ENCODE data around the gene MXI1.

MXI1 gene

DNA sequence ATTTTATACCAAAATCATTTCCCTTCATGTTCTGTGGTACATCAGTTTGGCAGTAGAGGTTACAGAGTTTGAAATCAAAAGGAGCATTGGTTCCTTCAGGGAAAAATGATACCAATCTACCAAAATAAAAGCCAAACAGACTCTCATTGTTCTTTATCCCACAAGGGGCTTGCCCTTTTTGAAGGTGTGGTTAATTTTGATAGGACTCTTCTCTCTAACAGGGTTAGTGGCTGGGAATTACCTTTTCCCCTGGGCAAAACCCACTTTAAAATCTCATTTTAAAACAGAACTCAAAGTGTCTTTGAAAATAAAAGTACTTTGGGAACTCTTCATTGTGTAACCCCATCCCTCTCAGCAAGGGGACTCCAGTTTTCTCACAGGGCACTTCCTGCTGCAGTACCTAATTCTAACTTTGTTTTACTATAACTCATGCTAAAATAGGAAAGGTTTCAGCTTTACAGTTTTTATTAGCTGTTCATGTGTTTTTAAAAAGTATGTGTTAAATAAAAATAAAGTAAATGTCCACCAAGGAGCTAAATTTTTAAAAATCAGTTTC, 66.7 kb downstream of the MXI1 start:
- DNase-seq: no peak

DNA sequence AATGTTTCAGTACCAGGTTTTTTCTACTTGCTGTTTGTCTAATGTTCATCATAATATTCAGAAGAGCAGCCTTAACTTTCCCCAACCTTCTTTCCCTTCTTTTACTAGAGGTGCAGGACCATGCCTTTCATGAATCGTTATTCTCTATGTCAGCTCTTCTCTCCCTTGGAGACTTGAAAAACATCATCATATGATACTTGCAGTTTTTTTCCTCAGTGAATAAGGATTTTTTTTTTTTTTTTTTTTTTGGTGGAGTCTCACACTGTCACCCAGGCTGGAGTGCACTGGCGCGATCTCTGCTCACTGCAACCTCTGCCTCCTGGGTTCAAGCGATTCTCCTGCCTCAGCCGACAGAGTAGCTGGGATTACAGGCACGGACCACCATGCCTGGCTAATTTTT, 67.2 kb downstream of the MXI1 start:
- no peak for DNase-seq

DNA sequence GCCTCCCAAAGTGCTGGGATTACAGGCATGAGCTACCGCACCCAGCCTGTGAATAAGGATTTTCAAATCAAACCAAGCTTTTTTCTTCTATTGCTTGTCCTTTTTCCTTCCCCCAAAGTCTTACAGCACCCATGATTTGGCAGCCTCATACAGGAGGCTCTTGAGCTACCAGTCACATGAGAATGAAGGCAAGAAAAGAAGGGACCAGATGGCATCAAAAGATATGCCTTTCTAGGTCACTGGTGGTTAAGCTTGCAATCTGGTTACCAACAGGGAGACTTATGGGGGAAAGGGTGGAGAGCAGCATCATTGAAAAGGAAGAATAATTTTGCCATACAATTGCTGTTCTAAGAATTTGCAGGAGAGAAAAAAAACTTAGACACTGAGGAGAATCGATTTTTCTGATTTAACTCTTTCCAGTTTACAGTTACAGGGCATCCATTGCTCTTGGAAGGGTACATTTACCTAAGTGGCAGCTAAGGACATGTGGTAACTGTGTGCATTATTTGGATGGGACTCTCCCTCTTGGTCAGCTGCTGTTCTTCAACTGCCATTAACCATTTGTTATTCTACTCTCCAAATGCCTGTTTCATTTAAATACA, 67.8 kb downstream of the MXI1 start:
- DNase-seq: peak in 1 of 56 donors; percentile 5

DNA sequence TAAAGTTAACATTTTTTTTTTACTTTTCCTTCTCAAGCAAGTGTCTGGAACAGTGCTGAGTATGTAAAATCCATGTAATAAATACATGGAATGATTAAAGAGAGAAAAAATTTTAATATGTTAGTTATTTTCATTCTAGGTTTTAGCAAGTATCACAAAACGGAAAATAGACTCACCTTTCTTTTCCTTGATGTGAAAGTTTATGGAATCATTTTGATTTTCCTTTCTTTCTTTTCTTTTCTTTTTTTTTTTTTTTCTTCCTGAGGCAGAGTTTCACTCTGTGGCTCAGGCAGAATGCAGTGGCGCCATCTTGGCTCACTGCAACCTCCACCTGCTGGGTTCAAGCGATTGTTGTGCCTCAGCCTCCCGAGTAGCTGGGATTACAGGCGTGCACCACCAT, 69.2 kb downstream of the MXI1 start:
- DNase-seq: no peak

DNA sequence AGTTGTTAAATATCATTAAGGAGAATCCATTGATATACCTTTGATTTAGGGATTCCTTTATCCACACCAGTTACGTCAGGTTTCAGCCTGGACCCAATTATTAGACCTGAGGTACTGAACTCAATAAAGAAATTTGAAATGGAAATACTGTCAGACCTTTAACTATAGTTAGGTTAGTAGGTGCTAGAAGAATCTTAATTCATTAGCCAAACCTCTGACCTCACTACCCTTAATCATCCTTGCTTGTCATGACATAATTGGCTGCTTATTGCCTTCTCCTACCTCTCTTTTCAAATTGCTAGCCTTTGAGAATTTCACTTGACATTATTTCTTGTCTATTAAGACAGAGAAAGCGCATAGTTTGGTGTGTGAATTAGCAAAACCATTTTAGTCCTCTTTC, 70.2 kb downstream of the MXI1 start:
- DNase-seq: no peak

DNA sequence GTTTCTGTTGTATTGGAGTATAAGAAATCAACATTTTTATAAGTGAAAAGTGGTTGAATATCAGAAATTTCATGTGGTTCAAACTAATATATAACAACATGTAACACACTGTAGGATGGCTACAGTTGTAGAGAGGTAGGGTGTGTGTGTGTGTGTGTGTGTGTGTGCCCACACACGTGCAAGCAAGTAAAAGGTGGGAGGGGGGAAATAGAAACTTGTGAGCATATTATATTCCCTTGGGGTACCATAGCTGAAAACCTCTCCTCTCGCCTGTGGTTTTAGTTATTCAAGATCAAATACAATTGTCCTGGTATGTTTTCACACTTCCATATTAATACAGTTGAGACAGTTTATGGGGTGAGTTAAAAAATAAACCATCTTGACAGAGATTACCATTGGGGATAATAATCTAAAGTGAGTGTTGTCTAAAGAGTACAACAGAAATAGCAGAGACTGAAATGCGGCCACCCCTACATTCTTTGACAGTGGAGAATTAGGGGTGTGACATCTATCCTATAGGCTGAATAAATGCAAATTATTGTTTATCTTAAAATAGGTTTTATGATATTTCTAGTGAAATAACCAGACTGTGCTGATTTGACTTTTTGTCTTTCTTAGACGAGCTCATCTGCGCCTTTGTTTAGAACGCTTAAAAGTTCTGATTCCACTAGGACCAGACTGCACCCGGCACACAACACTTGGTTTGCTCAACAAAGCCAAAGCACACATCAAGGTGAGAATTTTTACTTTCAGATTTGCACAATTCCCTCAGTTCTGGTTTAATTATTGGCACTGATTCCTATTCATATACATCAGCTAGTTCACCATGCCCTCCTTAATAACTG, 71.4 kb downstream of the MXI1 start:
- DNase-seq: no peak

DNA sequence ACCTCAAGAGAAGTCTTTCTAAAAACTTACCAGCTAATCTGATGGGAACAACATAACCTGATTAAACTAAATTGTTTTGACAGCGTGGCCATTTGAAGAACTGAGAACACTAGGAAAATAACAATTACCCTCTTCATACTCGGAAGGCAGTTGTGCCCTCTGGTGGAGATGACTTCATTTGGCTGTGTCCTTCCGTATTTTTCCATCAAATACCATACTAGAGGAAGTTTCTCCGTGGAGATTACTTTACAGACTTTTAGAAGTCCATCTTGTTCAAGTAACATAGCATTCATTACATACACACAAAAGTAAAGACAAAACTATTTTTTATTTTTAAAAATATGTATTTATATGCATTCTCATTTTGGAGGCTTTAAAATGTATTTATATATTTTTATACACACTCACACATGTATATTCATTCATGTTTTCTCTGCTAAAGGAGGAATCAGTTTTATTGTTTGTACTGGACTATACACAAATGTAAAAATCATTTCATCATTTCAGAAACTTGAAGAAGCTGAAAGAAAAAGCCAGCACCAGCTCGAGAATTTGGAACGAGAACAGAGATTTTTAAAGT, 72.1 kb downstream of the MXI1 start:
- peak in 36 of 56 donors; percentile 6 to 82 (median 36) for DNase-seq

DNA sequence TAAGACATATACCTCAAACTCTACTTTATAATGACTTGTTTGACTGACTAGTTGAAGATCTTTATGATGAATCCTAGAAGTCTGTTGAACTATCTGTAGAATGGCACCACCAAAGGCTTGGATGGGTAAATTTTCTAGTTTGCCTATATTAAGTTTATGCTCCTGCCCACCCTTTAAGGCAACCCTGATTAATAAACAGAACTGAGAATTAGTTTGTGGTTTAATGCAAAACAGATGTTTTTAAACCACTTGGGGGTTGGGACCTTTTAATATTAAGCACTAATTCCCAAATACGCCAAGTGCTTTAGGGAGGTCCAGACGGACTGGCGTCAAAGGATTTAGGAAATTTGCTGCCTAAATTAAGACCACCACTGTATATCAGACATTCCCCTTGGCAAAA, 76.9 kb downstream of the MXI1 start:
- no peak for DNase-seq

DNA sequence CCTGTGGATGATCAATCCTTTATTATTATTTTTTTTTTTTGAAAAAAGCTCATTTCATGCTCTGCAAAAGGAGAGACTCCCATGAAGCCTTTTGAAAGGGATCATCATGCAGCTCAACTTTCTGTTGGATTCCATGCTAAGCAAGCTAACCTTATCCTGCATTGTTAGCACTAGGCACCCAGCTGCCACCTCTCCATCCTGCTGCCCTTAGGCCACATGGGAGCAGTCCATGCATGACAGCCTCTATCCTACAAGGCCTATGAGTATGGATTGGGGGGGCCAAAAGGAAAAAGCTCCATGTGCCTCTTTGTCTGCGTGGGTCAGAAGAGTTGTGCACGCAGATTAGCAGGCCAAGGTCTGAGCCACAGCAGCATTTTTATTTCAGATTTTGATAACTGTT, 78.1 kb downstream of the MXI1 start:
- DNase-seq: no peak

DNA sequence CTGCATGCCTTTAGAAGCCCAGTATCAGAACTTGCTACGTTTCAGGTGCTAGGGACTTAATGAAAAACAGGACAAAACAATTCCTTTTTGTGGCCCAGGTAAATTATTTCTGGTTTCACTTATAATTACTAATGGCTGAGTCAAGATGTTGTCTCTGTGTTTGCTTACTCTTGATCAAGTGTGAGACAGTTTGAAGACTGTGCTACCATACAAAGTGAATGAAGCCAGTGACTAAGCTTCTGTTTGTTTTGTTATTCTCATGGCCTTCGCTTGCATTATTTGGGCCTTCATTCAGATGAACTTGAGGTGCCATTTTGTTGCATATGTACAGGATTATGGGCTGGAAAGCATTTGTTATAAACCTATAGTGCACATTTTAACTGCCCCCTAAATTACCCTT, 79.4 kb downstream of the MXI1 start:
- no peak for DNase-seq

DNA sequence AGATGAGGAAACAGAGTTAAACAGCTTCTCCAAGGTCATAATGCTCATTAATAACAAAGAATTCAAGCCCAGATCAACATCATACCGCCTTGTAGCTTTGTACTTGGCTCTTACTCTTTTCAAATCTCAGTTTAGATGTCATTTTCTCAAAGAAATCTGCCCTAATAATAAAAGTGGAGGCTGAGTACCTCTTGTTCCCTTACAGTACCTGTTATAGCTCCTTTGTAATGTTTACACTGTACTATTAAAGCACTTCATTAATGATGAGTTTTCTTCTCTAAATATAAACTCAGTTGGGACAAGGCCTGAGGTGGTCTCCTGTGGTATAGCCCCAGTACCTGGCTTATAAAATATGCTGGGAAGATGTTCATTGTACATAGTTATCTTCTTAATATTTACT, 89.6 kb downstream of the MXI1 start:
- no peak for DNase-seq

DNA sequence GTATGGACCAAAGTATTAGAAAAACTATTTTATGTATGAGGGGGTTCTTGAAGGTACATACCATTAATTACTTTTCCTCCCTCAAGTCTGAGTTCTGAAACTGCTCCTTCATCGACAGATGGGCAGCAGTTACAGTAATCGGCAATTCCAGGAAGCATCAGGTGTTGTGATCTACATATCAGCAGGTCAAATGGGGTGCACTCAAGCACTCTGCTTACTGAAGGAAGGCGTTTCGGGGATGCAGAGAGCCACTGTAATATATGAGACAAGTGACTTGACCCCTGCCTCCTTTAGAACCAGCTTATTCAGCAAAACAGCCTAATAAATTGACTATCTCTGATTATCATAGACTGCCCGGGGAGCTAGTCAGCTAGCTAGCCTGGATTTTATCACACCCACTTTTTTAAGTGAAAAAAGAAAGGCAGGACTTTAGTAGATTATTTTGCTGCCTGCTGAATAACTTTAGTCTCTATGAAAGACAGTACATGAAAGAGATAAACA, 93.1 kb downstream of the MXI1 start:
- DNase-seq: no peak

DNA sequence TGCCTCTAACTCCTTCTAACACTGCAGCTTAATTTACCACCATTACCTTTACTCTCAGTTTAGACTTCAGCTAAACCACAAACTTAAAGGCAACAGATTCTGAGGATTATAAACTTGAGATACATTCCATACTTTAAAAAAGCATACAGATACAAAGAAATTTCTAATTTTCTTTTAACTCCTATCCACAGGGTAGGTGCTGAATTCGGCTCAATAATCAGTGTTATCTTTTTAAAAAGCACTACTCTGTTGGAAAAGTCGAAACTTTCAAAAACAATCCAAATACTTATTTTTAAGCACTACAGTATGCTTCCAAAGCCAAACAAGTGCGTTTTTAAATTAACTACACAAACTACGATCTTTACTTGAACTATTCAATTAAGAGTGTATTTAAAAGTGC, 96.3 kb downstream of the MXI1 start:
- DNase-seq: no peak

DNA sequence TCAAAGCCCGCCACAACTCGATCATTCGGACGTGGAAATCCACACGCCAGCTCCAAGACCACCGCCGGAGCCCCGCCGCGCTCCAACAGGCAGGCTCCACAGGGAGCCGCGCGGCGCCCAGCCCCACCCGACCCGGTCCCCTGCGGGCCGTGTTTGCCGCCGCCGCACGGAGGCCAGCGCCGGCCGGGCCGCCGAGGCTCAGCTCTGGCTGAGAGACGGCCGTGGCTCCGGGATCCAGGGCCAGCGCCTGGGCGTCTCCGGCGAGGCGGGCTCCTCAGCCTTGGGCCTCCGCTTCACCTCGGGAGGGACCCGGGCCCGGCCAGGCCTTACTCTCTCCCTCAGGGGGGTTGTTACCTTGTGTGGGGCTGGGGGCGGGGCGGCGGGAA, 97.0 kb downstream of the MXI1 start:
- peak in 5 of 56 donors; percentile 43 to 63 (median 55) for DNase-seq

DNA sequence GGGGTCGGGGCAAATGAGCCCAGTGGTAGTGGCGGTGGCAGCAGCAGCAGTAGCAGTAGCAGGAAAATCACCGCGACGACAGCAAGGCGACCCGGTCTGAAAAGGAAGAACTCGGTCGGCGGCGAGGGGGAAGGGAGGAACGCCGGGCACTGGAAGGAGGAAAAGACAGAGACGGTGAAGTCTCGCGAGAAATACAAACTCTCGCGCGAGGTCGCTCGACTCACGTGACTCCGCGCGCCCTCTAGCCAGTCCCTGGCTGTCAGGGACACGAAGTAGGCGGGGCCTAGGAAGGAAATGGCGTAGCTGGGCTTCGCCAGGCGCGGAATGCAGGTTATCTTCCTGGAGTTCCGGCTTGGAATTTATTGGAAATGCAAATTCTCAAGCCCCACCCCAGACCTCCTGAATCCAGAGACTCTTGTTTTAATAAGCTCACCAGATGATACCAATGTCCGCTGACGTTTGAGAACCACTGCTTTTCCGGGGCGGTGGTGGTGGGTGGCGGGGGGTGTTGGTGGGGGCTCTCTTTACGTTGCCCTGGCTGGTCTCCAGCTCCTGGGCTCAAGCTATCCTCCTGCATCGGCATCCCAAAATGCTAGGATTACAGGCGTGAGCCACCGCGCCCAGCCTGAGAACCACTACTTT, 97.5 kb downstream of the MXI1 start, which contains the start of gene SMNDC1:
Gene SMNDC1 (minus strand): TSS at position 141 of the 642 bp plus-strand sequence. CDS start 1,333 bp downstream, outside the sequence.
- peak; percentile 72 to 99 (median 94) for DNase-seq

DNA sequence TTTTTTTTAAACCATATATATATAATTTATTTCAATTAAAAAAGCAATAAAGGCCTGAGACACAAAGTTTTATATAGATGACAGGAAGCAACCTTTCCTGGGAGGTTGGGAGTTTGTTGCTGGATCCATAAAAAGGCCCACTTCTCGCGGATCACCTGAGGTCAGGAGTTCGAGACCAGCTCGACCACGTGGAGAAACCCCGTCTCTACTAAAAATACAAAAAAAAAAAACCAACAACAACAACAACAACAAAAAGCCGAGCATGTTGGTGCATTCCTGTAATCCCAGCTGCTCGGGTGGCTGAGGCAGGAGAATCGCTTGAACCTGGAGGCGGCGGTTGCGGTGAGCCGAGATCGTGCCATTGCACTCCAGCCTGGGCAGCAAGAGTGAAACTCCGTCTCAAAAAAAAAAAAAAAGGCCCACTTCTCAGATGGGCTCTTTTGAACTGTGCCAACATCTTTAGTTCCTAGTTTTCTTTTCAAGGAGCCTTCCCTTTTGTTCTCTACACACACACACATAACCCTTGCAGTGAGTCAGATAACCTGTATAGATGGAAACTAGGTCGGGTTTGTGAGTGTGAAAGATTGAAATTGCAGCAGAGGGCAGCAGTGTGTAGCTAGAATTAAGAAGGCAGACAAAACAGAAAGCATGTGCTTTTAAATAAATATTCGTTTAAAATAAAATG, 98.5 kb downstream of the MXI1 start:
- DNase-seq: peak in 22 of 56 donors; percentile 1 to 65 (median 10)

DNA sequence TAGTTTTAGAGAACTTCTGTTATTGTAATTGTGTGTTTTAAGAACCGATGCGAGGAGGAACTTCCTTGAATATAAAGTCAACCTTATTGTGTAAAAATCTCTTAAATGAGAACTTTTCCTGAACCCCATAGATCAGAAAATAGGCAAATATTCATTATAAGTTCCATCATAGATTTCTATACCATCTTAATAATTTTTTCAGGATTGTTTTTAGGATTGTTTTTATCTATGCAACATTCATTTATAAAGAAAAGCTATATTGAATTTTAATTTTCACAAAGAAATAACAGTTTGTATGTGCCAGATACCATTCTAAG, 99.0 kb downstream of the MXI1 start:
- DNase-seq: no peak

DNA sequence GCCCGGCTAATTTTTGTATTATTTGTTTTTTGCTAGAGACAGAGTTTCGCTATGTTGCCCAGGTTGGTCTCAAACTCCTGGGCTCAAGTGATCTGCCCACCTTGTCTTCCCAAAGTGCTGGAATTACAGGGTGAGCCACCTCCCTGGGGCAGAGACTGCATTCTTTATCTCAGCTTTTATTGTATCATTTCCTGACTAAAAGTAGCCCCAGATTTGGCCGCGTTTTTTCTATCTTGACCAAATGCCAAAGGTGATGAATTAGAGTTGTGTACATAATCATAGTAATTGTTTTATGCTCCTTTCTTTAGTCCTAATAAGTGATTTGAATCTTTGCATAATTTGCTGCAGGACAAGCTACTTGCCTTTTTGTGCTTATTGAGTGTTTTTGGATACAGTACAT, 100.4 kb downstream of the MXI1 start:
- no peak for DNase-seq

DNA sequence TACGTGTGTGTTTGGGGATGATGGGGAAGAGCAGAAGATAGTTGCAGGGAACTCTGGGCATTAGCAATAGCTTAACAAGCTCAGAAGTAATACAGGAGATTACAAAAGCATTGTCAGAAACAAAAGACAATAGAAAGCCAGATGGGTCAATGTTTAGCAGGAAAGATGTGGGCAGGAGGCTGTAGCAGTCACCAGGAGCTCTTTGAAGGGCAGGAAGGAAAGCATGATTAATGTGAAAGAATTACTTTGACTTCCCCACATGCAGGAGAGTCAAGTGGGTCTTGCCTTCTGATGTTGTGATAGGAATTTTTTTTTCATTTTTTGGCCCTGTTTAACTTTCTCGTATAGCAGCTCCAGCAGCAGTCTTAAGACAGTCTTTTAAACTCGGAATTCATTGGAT, 103.3 kb downstream of the MXI1 start:
- DNase-seq: no peak

DNA sequence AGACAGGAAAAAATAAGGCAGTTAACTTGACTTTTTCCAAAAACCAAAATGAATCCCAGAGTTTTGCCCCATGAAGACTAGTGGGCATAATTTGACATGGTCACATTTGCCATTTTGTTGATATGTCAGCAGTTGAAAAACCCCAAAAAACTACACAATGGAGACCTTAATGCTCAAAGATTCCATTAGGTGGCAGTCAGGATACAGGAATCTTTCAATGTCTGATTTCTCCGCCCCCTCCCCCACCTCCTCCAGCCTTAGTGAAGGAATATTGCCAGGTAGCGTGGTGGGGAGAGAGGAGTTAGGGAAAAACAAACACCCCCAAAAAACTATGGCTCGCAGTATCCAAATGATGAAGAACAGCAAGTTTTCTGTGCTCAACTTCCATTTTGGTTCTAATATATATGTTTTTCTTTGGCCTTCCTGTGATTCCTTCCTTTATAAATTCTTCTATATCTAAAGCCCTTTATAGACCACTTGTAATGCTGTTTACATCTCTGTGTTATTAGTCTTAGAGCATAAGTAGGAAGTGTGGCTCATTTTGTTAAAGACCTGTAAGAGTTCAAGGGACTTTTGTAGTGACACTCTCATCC, 104.0 kb downstream of the MXI1 start:
- DNase-seq: peak in 24 of 56 donors; percentile 3 to 59 (median 20)

DNA sequence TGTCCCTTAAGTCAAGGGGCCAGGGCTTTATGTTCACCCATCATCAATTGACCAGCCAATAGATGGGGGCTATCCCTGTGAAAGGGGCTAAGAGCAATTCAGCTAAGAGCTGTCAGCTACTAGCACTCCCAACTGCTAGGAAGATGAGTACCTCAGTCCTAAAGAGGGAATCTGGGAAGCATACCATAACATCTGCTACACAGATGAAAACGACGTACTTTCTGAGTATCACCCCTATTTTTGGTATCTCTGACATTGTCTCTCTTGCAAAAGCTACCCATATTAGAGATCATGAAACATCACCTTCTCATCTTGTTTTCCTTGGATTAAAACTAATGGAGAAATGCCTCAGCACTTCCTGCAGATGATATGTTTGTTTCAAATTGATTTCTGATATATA, 104.8 kb downstream of the MXI1 start:
- no peak for DNase-seq

Measured in nucleus accumbens (tissue), 56 donors.